ENCODE measurements around the gene SLC19A3. TPM values are rescaled to one million over a fixed set of nuclear protein-coding genes. Genes with fewer than 3 reads are reported as not detected.

The SLC19A3 gene
- total and polyA plus RNA-seq, 8 donors: 1.0 to 7.1 (median 3.1) TPM

DNA sequence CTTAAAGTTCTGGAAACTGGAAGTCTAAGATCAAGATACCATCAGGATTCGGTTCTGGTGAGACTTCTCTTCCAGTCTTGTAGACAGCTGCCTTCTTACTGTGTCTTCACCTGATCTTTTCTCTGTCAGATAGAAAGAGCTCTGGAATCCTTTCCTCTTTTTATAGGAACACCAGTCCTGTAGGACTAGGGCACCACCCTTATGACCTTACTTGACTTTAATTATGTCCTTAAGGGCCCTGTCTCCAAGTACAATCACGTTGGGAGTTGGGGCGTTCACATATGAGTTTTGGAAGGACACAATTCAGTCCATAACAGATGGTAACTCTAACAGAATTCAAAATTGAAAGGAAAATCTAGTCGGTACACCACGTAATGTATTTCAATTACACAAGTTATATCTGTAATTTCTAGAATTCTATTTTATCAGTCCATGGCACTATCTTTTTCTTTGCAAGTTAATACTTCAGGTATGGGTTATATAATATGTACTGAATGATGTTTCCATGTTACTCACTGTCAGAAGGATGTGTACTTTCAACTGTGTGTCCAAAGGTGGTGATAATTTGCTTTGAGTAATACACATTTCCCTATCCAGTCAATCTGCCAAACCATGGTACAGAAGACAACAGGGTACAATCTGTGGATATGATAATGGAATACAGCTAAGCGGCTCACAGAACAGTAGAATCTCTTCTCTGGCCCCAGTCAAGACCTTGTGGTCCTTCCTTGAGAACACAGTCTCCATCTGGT is 52.5 kb downstream of the SLC19A3 start:
- no peak for DNase-seq
- no peak overlapping the region for H3K4me3 ChIP-seq
- no peaks in the 10 kb centered on the region for H3K4me1 ChIP-seq
- intact Hi-C loops (cut with DNase I): no loop called here
- FAIRE-seq: no peak
- 68 to 79% methylated on average over 6 of the region's 6 CpGs for WGBS, 2 donors
- H3K36me3 ChIP-seq: no peaks in the 10 kb centered on the region
- H3K27me3 ChIP-seq: no peaks in the 10 kb centered on the region
- ATAC-seq: no peak
- H3K9me3 ChIP-seq: no peaks in the 10 kb centered on the region
- TF ChIP-seq, protein P1, sequence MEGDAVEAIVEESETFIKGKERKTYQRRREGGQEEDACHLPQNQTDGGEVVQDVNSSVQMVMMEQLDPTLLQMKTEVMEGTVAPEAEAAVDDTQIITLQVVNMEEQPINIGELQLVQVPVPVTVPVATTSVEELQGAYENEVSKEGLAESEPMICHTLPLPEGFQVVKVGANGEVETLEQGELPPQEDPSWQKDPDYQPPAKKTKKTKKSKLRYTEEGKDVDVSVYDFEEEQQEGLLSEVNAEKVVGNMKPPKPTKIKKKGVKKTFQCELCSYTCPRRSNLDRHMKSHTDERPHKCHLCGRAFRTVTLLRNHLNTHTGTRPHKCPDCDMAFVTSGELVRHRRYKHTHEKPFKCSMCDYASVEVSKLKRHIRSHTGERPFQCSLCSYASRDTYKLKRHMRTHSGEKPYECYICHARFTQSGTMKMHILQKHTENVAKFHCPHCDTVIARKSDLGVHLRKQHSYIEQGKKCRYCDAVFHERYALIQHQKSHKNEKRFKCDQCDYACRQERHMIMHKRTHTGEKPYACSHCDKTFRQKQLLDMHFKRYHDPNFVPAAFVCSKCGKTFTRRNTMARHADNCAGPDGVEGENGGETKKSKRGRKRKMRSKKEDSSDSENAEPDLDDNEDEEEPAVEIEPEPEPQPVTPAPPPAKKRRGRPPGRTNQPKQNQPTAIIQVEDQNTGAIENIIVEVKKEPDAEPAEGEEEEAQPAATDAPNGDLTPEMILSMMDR (IDR thresholded peaks at IDR 0.05): no peak
- no peak overlapping the region for H3K27ac ChIP-seq

DNA sequence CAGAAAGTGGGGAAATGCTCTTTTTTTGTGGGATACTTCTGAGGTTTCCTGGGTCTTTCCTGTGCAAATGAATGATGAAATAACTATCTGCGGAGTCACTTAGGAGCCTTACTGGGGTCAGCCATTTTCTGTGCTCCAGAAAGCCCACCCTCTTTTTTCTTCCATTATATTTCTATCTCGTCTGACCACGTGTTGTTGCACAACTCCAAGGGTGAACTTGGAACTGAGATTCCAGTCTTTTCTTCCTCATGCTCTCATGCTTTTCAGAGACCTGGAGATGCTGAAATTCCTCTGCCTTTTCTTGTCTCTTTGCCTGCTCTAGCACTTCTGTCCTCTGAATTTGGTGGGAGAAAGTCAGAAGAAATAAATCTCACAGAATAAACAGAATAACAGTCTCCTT is 56.0 kb downstream of the SLC19A3 start:
- 30 to 38% methylated on average over 3 of the region's 3 CpGs for WGBS, 2 donors
- ATAC-seq: no peak
- Histone ChIP-seq H3K36me3 (no peaks in the 10 kb centered on the region), H3K9me3 (no peaks in the 10 kb centered on the region), H3K4me1 (no peaks in the 10 kb centered on the region), H3K4me3 (no peak overlapping the region), H3K27ac (no peak overlapping the region), H3K27me3 (no peaks in the 10 kb centered on the region)
- no peak for DNase-seq
- intact Hi-C loops (cut with DNase I): loop anchor here in 1 of 3 donors (5.0 kb wide), 1 partner anchor 100 kb away; no protein-coding TSS in a partner anchor
- FAIRE-seq: no peak
- TF ChIP-seq, protein P1 (IDR thresholded peaks at IDR 0.05): no peak

DNA sequence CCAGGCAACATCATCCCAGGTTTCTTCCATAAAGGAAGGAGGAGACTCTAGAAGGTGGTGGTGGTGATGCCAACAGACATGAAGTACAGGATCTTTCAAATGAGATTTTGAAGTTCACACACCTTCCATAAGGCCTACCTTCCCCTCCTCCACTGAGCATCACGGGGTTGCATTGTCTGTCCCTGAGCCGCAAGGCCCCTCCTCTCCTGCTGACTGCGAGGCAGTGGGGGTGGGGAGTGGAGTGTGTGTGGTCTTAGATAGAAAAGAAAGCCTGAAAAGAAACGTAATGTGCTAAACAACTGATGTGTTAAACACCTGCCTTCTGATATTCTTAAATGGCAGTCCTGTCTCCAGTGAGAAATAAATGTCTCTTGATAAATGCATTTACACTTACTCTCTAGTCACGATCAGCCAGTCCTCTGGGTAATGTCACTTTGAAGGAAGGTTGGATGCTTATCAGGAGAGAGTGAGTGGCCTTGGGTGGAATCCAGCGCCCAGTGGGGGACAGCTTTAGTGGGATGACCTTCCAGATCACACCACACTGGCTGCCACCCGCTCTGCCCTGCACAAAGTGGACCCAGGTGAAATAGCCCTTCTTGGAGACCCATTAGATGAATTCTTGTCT is 56.7 kb downstream of the SLC19A3 start:
- Histone ChIP-seq H3K4me1 (no peaks in the 10 kb centered on the region), H3K27me3 (no peaks in the 10 kb centered on the region), H3K4me3 (no peak overlapping the region), H3K9me3 (no peaks in the 10 kb centered on the region), H3K36me3 (no peaks in the 10 kb centered on the region), H3K27ac (no peak overlapping the region)
- ATAC-seq: no peak
- intact Hi-C loops (cut with DNase I): loop anchor here in 1 of 3 donors (5.0 kb wide), 1 partner anchor 101 kb away; no protein-coding TSS in a partner anchor
- 28 to 38% methylated on average over 7 of the region's 7 CpGs for WGBS, 2 donors
- FAIRE-seq: no peak
- TF ChIP-seq, protein P1 (IDR thresholded peaks at IDR 0.05): no peak
- DNase-seq: no peak

DNA sequence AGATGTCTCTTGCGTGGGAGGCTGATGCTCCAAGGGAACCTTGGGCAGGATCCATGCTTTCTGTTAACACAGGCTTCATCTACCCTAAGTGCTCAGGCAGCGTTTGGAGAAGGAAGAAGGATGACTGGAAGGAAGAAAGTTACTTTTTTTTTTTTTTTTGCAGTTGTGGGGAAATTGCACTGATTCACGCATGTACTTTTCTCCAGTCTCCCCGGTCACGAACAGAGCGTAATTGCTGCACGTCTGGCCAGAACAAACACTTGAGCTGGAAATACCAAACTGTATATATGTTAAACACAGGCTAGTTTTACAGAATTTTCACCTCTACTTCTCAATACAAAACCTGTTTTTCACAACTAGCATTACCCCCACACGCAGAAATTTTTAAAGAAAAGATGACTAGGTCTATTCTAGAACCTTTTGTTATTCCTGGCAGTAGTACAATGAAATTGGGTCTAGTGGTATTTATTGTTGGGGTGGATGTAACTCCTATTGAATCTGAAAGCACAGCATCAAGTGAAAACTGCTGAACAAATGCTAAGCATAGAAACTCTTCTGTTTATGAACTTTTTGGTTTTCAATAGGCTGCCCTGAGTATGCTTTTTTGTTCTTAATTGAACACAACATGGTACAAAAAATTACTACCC is 60.5 kb downstream of the SLC19A3 start:
- DNase-seq: no peak
- Histone ChIP-seq H3K27me3 (no peaks in the 10 kb centered on the region), H3K27ac (no peak overlapping the region), H3K4me3 (no peak overlapping the region), H3K4me1 (no peaks in the 10 kb centered on the region), H3K9me3 (no peaks in the 10 kb centered on the region), H3K36me3 (no peaks in the 10 kb centered on the region)
- intact Hi-C loops (cut with DNase I): loop anchor here in 1 of 3 donors (5.0 kb wide), 1 partner anchor 110 kb away; no protein-coding TSS in a partner anchor
- ATAC-seq: no peak
- 74 to 77% methylated on average over 8 of the region's 8 CpGs for WGBS, 2 donors
- TF ChIP-seq, protein P1 (IDR thresholded peaks at IDR 0.05): no peak
- FAIRE-seq: no peak

Measured in pancreas (tissue), 10 donors.